OCI-LY1 (cell line): Measurements from ENCODE around the gene SNX12.

Source experiments
- H2AFZ ChIP-seq: fragments of 200-600 bp; sonication (generic), shearing (Covaris generic); 2 replicates; pipeline ENCODE4 v1.6.0; 2014; ENCODE audit warnings: antibody characterized with exemption, mild to moderate bottlenecking, low read length
- H3F3A ChIP-seq: fragments of 200-600 bp; sonication (generic), shearing (Covaris generic); 2 replicates; pipeline ENCODE4 v1.6.0; 2014; ENCODE audit warnings: mild to moderate bottlenecking, antibody characterized with exemption, low read length, moderate library complexity; ENCODE audit not compliant: insufficient read depth
- H3K27ac ChIP-seq: fragments of 200-600 bp; sonication (generic); 2 replicates; pipeline ENCODE4 v1.5.1; 2014; ENCODE audit warnings: low read length, mixed run types, mild to moderate bottlenecking, low read depth; ENCODE audit not compliant: poor library complexity, severe bottlenecking
- H3K27me3 ChIP-seq: fragments of 200-600 bp; sonication (generic); 2 replicates; pipeline ENCODE4 v1.6.0; 2014; ENCODE audit warnings: antibody characterized with exemption, mild to moderate bottlenecking, low read length, moderate library complexity; ENCODE audit not compliant: insufficient read depth
- H3K36me3 ChIP-seq: fragments of 200-600 bp; sonication (generic); 2 replicates; pipeline ENCODE4 v1.6.1; 2014; ENCODE audit warnings: mild to moderate bottlenecking, antibody characterized with exemption, low read length, moderate library complexity, mixed read lengths; ENCODE audit not compliant: insufficient read depth
- H3K4me1 ChIP-seq: fragments of 200-600 bp; sonication (generic); 2 replicates; pipeline ENCODE4 v1.5.1; 2014; ENCODE audit warnings: mild to moderate bottlenecking, low read length, moderate library complexity; ENCODE audit not compliant: insufficient read depth, severe bottlenecking
- H3K4me2 ChIP-seq: fragments of 200-600 bp; sonication (generic), shearing (Covaris generic); 2 replicates; pipeline ENCODE4 v1.6.1; 2014; ENCODE audit warnings: low read length
- H3K4me3 ChIP-seq: fragments of 200-600 bp; sonication (generic); 2 replicates; pipeline ENCODE4 v1.5.1; 2014; ENCODE audit warnings: low read length, low read depth, mild to moderate bottlenecking, mixed read lengths; ENCODE audit not compliant: poor library complexity, severe bottlenecking
- H3K79me2 ChIP-seq: fragments of 200-600 bp; shearing (Covaris generic); 2 replicates; pipeline ENCODE4 v1.6.1; 2016; ENCODE audit warnings: mixed run types, low read length, mixed read lengths; ENCODE audit not compliant: insufficient read depth
- H3K9ac ChIP-seq: fragments of 200-600 bp; sonication (generic), shearing (Covaris generic); 2 replicates; pipeline ENCODE4 v1.6.1; 2014; ENCODE audit warnings: mild to moderate bottlenecking, low read length, mixed read lengths
- H3K9me2 ChIP-seq: fragments of 200-600 bp; sonication (generic), shearing (Covaris generic); 2 replicates; pipeline ENCODE4 v1.6.1; 2014; ENCODE audit warnings: low read depth, mild to moderate bottlenecking, low read length, mixed read lengths
- H3K9me3 ChIP-seq: fragments of 200-600 bp; shearing (Covaris generic); 2 replicates; pipeline ENCODE4 v1.6.1; 2014; ENCODE audit warnings: low read length, mixed read lengths
- H4K20me1 ChIP-seq: fragments of 200-600 bp; sonication (generic), shearing (Covaris generic); 2 replicates; pipeline ENCODE4 v1.6.0; 2016; ENCODE audit warnings: mild to moderate bottlenecking, low read length; ENCODE audit not compliant: insufficient read depth
- CTCF ChIP-seq: fragments of 200-600 bp; sonication (generic), shearing (Covaris generic); IDR thresholded peaks from 2 replicates; pipeline ENCODE4 v1.5.1; 2017; ENCODE audit warnings: mild to moderate bottlenecking, antibody characterized with exemption, low read length, moderate library complexity, mixed read lengths
- EZH2 ChIP-seq: fragments of 200-600 bp; sonication (generic), shearing (Covaris generic); IDR thresholded peaks from 2 replicates; pipeline ENCODE4 v1.8.0; 2017; ENCODE audit warnings: borderline replicate concordance, mixed run types, mild to moderate bottlenecking, antibody characterized with exemption, low read length, moderate library complexity, mixed read lengths

SNX12 gene

GRCh38 chrX:71060127-71060526 lies 8.0 kb downstream of the SNX12 start:
- H3K36me3 ChIP-seq: peaks cover 10% of the 10 kb centered on the region
- H3K9me3 ChIP-seq: no peaks in the 10 kb centered on the region

GRCh38 chrX:71057848-71058530 lies 10.1 kb downstream of the SNX12 start:
- no peaks in the 10 kb centered on the region for H4K20me1 ChIP-seq
- H3K27me3 ChIP-seq: no peaks in the 10 kb centered on the region
- TF ChIP-seq CTCF (no peak), EZH2 (no peak)
- H3K4me1 ChIP-seq: no peaks in the 10 kb centered on the region
- no peak overlapping the region for H3K4me2 ChIP-seq
- H3K9me3 ChIP-seq: no peaks in the 10 kb centered on the region
- no peak overlapping the region for H2AFZ ChIP-seq
- H3F3A ChIP-seq: no peaks in the 10 kb centered on the region
- H3K4me3 ChIP-seq: no peak overlapping the region
- no peaks in the 10 kb centered on the region for H3K79me2 ChIP-seq
- no peak overlapping the region for H3K9ac ChIP-seq
- H3K36me3 ChIP-seq: peaks cover 10% of the 10 kb centered on the region
- H3K27ac ChIP-seq: no peak overlapping the region
- H3K9me2 ChIP-seq: no peaks in the 10 kb centered on the region

More at GRCh38 chrX:71060127-71060526, 8.0 kb downstream of the SNX12 start:
- no peak overlapping the region for H3K9ac ChIP-seq
- no peak overlapping the region for H2AFZ ChIP-seq
- H3K4me3 ChIP-seq: no peak overlapping the region
- no peaks in the 10 kb centered on the region for H3F3A ChIP-seq
- H3K4me1 ChIP-seq: no peaks in the 10 kb centered on the region
- H4K20me1 ChIP-seq: no peaks in the 10 kb centered on the region
- H3K9me2 ChIP-seq: no peaks in the 10 kb centered on the region
- H3K79me2 ChIP-seq: no peaks in the 10 kb centered on the region
- H3K27ac ChIP-seq: no peak overlapping the region
- TF ChIP-seq CTCF (no peak), EZH2 (no peak)
- H3K27me3 ChIP-seq: no peaks in the 10 kb centered on the region
- H3K4me2 ChIP-seq: no peak overlapping the region

GRCh38 chrX:71056867-71057266 lies 11.3 kb downstream of the SNX12 start:
- no peaks in the 10 kb centered on the region for H4K20me1 ChIP-seq
- no peaks in the 10 kb centered on the region for H3K9me2 ChIP-seq
- peaks cover 3% of the 10 kb centered on the region for H3K36me3 ChIP-seq
- no peak overlapping the region for H3K4me3 ChIP-seq
- H3K27ac ChIP-seq: no peak overlapping the region
- no peaks in the 10 kb centered on the region for H3K4me1 ChIP-seq
- H3F3A ChIP-seq: no peaks in the 10 kb centered on the region
- H3K79me2 ChIP-seq: no peaks in the 10 kb centered on the region
- no peak overlapping the region for H3K9ac ChIP-seq
- TF ChIP-seq CTCF: no peak
- no peak for TF ChIP-seq EZH2
- H3K4me2 ChIP-seq: no peak overlapping the region
- H2AFZ ChIP-seq: no peak overlapping the region
- H3K27me3 ChIP-seq: no peaks in the 10 kb centered on the region
- no peaks in the 10 kb centered on the region for H3K9me3 ChIP-seq
